HG03558 (cell line): ENCODE measurements around the gene PROZ.
"Not testable (repeated sequence)": the region's sequence is repeated elsewhere in the genome, so short reads cannot be mapped to it uniquely, and the experiment has no call there.

Experiments
- ATAC-seq: cut with Tn5 transposase; IDR thresholded peaks from one replicate; pipeline ENCODE4 v1.9.1; 2021; ENCODE audit warnings: moderate number of reproducible peaks; ENCODE audit not compliant: unreplicated experiment; ENCODE audit errors: extremely low read depth

Gene PROZ

DNA sequence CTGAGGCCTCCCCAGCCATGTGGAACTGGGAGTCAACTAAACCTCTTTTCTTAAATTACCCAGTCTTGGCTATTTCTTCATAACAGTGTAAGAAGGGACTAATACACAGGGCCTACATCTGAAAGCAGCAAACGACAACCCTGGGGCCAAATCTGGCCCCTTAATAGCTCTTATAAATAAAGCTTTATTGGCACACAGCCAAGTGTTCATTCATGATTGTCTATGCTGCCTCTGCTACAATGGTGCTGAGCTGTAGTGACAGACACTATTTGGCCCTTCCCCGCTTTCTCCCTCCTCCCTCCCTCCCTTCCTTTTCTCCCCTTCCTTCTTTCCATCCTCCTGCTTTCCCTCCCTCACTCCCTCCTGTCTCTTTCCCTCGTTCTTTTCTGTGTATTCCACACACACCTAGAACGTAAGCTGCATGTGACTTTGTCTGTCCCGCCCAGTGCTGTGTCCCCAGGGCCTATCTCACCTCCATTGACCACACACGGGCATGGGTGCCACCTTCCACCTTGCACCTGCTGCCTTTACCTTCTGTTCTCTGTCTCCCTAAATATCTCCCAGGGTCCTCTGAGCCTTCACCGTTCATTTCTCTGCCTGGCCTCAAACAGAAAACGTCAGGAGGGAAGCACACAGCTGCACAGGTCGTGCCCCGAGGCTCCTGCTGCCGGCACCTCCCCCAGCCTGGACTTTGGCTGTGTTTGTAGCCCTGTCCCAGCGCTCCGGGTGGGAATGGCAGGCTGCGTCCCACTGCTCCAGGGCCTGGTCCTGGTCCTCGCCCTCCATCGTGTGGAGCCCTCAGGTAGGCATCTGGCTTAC is at the start of gene PROZ:
Gene PROZ, plus strand, starts transcription at position 720 of the 819 bp plus-strand sequence. Its CDS starts 13 bp downstream, at position 733.
- no peak for ATAC-seq

- ATAC-seq: no peak
Observed at GRCh38 chr13:113109151-113110047, 49.0 kb upstream of the PROZ start.

DNA sequence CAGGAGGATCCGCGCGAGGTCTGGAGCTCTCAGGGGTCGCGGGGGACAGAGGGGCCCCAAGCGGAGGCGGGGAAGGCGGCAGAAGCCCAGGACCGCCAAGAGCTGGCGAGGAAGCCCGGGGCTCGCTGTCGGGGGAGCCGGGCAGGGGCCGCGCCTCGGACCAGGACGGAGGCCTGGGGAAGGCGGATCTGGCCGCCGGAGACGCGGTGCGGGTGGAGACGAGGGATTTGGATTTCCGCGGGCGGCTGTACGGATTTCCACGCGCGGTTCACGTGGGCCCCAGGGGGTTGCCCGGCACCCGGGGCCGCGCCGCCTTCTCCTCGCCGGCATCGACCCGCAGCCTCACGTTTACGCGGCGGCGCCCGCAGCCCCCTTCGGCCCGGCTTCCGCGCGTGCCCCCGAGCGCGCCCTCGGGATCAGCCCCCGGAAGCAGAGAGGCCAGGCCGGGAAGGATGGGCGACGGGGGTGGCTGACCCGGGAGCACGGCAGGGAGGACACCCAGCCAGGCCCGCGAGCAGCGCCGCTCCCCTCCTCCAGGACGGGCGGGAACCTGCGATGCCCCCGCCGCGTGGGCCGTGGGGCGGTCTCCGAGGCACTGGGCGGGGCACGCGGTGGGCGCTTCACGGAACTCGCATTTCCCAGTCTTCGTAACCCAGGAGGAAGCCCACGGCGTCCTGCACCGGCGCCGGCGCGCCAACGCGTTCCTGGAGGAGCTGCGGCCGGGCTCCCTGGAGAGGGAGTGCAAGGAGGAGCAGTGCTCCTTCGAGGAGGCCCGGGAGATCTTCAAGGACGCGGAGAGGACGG is 48.2 kb upstream of the PROZ start:
- no peak for ATAC-seq

GRCh38 chr13:113110852-113111315 is 47.6 kb upstream of the PROZ start:
- no peak for ATAC-seq

DNA sequence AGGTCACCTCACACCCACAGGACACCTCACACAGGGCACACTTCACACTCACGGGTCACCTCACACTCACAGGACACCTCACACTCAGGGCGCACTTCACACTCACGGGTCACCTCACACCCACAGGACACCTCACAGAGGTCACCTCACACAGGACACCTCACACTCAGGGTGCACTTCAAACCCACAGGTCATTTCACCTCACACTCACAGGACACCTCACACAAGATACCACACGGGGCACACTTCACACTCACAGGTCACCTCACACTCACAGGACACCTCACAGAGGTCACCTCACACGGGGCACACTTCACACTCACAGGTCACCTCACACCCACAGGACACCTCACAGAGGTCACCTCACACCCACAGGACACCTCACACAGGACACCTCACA is 46.6 kb upstream of the PROZ start:
- not testable (repeated sequence) for ATAC-seq

DNA sequence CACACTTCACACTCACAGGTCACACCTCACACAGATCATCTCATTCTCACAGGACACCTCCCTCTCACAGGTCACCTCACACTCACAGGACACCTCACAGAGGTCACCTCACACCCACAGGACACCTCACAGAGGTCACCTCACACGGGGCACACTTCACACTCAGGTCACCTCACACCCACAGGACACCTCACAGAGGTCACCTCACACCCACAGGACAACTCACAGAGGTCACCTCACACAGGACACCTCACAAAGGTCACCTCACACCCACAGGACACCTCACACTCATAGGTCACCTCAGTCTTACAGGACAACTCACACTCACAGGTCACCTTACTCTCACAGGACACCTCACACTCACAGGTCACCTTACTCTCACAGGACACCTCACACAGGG is 46.0 kb upstream of the PROZ start:
- not testable (repeated sequence) for ATAC-seq

DNA sequence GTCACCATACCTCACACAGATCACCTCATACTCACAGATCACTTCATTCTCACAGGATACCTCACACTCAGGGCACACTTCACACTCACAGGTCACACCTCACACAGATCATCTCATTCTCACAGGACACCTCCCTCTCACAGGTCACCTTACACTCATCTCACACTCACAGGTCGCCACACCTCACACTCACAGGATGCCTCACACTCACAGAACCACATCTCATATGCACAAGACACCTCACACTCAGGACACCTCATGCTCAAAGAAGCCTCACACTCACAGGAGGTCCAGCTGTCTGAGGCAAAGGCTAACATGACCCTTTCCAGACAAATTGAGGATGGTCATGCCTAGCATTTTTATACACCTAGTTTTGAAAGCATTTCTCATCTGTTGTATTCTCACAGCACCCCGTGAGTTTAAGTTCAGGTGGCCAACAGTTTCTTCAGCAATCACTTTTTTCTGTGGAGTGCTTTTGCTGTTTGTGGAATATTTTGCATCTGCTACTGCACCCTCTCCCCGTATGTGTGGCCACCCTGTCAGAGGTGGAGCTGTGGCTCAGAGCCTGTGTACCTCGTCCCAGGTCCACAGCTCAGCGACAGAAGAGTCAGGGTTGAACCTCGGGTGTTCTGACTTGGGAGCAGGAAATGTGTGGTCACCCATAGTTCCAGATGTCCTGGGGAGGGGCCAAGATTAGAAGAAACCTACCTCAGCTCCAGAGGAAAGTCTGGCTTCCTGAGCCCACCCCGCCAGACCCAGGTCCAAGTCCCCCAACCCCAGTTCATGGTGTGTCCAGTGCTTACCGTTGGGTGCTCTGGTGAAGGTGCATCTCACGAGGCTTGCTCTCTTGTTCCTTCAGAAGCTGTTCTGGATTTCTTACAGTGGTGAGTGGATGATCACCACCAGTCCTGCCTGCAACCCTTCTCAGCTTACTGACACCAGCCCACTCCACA is 45.3 kb upstream of the PROZ start:
- ATAC-seq: no peak

- ATAC-seq: no peak
Observed at GRCh38 chr13:113113846-113114271, 44.6 kb upstream of the PROZ start.

GRCh38 chr13:113114511-113115362 is 43.7 kb upstream of the PROZ start:
- ATAC-seq: no peak

GRCh38 chr13:113115363-113116205 is 42.9 kb upstream of the PROZ start:
- ATAC-seq: no peak

GRCh38 chr13:113116206-113116800 is 42.1 kb upstream of the PROZ start:
- ATAC-seq: no peak

GRCh38 chr13:113116871-113117271 is 41.6 kb upstream of the PROZ start:
- ATAC-seq: no peak

DNA sequence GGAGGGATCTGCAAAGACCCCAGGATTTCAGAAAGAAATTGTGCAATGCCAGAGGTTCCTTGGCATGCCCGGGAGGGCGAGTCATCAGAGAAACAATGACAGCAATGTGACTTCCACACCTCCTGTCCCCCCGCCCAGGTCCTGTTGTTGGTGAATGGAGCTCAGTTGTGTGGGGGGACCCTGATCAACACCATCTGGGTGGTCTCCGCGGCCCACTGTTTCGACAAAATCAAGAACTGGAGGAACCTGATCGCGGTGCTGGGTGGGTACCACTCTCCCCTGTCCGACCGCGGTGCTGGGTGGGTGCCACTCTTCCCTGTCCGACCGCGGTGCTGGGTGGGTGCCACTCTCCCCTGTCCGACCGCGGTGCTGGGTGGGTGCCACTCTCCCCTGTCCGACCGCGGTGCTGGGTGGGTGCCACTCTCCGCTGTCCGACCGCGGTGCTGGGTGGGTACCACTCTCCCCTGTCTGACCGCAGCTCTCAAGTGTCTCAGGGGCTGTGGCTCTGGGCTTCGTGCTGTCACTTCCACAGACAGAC is 41.0 kb upstream of the PROZ start:
- ATAC-seq: no peak

DNA sequence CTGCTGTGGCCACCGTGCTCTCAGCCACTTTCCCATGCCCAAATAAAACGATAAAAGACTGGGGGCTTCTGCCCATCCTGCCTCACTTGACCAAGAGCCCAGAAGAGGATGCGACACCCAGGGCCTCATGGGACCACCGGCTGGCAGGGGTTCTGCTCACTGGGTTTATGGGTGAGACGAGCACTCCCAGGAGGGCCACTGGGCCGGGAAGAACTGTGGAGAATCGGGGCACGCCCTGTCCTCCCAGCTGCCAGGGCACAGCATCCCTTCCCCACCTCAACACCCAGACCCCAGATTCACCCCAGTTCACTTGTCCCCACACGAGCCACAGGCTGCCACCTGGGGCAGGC is 40.6 kb upstream of the PROZ start:
- no peak for ATAC-seq

GRCh38 chr13:113118261-113119021 is 40.0 kb upstream of the PROZ start:
- no peak for ATAC-seq

DNA sequence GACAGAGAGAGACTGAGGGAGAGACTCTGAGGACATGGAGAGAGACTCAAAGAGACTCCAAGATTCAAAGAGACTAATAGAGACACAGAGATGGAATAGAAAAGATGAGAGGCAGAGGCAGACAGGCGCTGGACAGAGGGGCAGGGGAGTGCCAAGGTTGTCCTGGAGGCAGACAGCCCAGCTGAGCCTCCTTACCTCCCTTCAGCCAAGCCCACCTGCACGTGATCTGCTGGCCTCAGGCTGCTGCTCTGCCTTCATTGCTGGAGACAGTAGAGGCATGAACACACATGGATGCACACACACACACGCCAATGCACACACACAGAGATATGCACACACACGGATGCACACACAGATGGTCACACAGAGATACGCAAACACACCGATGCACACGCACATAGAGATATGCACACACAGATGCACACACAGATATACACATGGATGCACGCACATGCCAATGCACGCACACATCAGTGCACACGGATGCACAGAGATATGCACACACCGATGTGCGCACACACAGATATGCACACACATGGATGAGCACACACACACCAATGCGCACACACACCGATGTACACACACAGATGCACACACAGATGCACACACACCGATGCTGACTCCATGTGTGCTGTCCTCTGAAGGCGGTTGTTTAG is 39.2 kb upstream of the PROZ start:
- ATAC-seq: no peak
